HG03469 (cell line): Measurements from ENCODE around the gene KANK4.

Experiments used
- ATAC-seq: cut with Tn5 transposase; IDR thresholded peaks from one replicate; pipeline ENCODE4 v1.9.1; 2021; ENCODE audit warnings: mild to moderate bottlenecking, moderate library complexity, moderate number of reproducible peaks; ENCODE audit not compliant: unreplicated experiment

KANK4 gene

GRCh38 chr1:62318756-62319544, at the start of gene KANK4:
KANK4 (minus strand) TSS chr1:62319434; CDS start chr1:62281564, 37,870 bp downstream.
- no peak for ATAC-seq

- no peak for ATAC-seq
Observed at GRCh38 chr1:62368989-62369388, 49.8 kb upstream of the KANK4 start.

GRCh38 chr1:62367005-62367557, 47.8 kb upstream of the KANK4 start:
- ATAC-seq, result no peak

GRCh38 chr1:62364721-62365120, 45.5 kb upstream of the KANK4 start:
- ATAC-seq, result no peak

DNA sequence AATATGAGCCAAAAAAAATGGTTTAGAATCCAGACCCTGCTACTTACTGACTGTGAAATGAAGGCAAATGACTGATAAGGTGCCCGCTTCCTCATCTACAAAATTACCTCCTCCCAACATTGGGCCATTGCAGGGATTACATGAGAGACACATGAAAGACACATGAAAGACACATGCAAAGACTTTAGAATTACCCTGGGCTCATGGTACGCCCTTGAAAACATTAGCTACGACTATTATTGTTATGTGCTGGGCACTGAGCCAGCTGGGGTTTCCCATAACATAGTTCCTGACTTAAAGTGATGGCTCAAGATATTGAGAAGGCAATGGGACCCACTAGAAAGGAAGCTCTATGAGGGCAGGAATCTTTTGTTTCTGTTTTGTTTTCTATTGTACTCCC, 43.7 kb upstream of the KANK4 start:
- no peak for ATAC-seq

DNA sequence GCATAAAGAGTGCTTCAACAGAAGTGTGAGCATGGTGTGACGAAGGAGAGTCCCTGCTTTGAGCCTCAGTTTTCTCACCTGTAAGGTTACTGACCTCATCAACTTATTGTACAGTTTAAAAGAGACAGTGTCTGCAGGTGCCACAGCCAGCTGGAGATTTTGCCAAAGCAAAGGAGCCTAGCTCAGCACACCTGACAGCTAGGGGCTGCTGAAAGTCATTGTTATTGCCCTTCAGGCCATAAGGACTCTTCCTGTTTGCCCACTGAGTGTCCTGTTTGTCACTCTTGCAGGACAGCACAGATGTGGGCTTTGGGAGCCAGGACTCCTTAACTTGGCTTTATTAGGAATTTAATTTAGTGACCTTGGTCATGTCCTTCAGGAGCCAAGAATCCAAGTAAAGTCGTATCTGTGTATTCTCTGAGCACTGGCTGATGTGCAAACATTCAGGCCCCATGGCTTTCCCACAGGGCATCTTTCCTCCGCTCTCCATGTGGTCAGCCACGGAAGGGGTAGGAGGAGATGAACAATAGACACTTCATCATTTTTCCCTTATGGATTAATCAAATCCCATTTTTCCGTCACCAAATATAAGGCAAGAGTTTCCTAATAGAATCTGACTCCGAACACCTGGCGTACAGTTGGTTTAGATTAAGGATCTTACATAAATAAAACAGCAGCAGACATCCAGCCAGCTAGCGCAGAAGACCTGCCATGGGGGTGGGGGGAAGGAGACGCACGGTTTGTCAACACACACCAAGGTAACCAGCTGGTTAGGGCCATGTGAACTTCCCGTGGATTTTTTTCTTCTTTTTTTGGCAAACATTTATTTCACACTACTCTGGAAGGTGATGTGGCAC, 43.1 kb upstream of the KANK4 start:
- no peak for ATAC-seq

DNA sequence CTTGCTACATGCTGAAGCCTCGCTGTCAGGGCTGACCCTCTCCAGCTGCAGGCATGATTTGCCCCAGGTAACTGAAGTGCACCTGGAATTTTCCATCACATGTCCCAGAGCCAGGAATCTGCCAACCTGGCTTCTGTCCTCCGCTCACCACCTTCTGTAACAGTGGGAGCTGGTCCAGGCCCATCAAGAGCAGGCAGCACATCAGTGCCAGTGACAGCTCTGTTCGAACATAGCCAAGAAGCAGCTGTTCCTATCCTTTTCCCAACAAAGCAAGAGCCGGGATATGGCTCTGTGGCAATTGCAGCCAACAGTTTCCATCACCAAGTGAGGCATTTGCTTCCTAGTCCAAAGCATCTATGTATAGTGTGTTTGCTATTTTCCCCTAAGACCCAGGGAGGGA, 42.2 kb upstream of the KANK4 start:
- no peak for ATAC-seq

DNA sequence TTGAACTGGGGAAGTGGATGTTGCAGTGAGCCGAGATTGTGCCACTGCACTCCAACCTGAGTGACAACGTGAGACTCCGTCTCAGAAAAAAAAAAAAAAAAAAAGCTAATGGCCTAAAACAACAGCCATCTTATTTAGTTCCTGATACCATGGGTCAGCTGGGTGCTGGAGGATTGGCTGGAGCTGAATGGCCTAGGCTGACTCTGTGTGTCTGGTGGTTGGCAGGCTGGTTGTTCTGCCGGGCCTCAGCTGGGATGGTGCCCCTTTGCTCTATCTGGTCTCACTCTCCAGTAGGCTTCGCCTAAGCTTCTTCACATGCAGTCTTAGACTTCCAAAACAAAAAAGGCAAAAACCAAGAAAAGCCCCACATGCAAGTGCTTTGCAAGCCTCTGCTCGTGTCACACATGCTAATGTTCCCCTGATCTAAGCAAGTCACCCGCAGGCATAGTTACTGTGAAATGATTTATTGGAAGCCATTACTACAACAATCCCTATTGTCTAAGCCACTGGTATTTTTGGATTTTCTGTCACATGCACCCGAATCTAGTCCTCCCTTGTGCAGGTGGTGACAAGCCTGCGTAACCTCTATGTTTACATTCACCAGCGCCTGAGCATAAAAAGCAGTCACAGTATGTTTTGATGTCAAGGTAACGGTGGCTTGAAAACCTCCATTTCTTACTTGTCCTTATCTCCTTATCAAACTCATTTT, 39.6 kb upstream of the KANK4 start:
- ATAC-seq, result no peak

DNA sequence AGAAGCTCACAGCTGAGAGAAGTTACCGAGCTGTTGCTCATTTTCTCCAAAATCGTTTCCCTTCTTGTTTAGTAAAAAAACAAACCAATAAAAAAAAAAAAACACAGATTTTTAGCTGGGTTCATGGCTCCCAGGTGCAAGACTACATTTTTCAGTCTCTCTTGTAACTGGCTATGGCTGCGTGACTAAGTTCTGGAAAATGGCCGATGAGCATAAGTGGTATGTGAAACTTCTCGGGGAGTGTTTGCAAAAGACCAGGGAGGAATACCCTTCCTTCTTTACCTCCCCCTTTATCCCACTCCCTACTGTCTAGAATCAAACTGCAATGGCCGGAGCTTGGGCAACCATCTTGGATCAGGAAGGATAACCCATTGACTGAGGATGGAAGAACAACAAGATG, 38.7 kb upstream of the KANK4 start:
- no peak for ATAC-seq

DNA sequence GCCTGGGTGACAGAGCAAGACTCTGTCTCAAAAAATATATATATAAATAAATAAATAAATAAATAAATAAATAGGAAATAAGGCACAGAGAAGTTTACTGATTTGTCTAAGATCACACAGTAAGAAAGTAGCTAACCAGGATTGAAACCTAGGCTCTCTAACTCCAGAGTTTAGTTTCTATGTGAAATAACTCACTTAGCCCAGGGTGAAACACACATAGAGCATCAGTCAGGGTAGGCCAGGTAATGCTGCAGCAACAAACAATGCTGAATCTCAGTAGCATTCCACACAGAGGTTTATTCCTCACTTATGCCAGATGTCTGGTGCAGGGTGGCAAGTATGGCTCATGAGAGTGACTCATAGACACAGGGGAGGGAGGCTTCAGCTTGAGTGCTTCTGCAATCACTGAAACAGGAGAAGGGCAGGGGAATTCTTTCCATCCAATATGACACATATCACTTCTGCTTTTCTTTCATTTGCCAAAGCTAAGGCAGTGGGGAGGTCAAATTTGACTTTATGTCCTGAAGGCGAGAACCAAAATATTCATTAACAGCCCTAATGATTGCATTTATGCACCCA, 37.1 kb upstream of the KANK4 start:
- ATAC-seq, result no peak

GRCh38 chr1:62355095-62355494, 35.9 kb upstream of the KANK4 start:
- no peak for ATAC-seq

DNA sequence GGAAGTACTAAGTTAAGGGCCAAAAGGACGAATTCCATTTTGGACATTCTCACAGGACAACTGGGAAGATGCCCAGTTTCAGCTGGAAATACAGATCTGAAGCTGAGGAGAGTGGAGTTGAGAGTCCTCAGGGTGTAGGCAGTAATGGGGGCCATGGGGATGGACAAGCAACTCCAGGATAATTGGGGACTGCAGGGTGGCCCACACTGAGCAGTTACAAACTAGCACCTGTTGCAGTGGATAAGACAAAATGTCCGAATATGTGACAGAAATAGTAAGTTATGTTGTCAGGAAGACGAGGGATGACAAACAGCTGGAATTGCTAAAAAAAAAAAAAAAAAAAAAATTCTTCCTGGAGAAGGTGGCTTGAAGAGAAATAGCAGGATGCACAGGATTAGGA, 34.6 kb upstream of the KANK4 start:
- no peak for ATAC-seq

DNA sequence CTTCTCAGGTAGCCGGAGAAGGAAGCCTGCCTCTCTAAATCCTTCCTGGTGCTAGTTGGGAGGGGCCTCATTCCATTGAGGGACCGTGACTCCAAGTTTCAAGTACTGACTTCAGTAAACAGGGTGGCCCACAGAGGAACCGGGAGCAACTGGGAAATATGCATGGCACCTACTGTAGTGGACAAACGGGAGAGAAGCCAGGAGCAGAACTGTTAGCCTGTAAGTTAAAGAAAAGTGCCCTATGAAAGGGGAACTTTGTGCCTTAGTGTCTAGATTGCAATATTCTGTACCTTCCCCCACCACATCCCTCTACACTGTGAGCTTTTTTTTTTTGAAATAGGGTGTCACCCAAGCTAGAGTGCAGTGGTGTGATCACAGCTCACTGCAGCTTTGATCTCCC, 33.2 kb upstream of the KANK4 start:
- no peak for ATAC-seq

GRCh38 chr1:62349470-62350233, 30.4 kb upstream of the KANK4 start:
- no peak for ATAC-seq

- no peak for ATAC-seq
Observed at GRCh38 chr1:62346886-62347285, 27.7 kb upstream of the KANK4 start.

DNA sequence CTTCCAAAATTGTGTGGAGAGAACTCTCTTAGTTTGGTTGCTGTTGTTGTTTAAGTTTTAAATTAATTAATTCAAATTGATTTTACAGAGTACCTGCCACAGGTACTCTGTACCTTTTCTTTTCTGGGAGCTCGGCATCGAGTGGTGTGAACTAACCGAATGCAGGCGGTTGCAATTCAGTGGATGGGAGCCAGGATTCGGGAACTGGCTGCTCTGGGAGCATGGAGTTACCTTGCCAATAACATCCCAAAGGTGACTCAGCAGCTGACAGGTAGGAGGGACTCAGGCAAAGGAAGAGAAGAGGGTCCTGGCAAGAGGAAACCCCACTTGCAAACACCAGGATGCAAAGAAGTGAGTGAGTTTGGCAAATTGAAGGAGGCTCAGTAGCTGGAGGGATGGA, 24.7 kb upstream of the KANK4 start:
- ATAC-seq, result no peak

- no peak for ATAC-seq
Observed at GRCh38 chr1:62342270-62342669, 23.0 kb upstream of the KANK4 start.

DNA sequence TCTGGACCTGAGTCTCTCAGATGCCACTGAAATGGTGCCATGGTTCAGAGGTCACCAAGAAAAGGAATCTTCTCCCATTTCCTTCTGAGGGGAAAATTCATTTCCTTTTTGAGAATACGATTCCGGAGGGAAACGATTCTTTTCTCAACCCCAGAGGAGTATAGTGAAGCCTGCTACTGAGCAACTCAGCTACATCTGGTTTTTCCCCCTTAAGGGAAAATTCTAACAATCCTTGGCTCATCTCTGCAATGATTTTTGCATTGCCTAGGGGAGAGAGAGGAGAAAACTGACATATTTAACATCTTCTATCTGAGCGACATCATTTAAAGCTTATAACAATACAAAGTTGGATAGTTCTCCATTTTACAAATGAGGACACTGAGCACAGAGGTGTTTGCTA, 22.4 kb upstream of the KANK4 start:
- no peak for ATAC-seq

GRCh38 chr1:62341089-62341488, 21.9 kb upstream of the KANK4 start:
- ATAC-seq, result no peak
